H1 (cell line): ENCODE data around the gene DAPK1. TPM values are rescaled to one million over a fixed set of nuclear protein-coding genes. Genes with fewer than 3 reads are reported as not detected.

ENCODE experiments used
- CTCF ChIA-PET: fragments of 300-600 bp; sonication (Branson Sonifier 250); formaldehyde crosslinking; loops from one replicate; lab custom pipeline; 2021; ENCODE audit not compliant: partially characterized antibody; lab: Charles Lee
- POLR2A ChIA-PET: fragments of 300-600 bp; sonication (Branson Sonifier 250); formaldehyde crosslinking; loops from one replicate; lab custom pipeline; 2021; ENCODE audit warnings: inconsistent platforms; ENCODE audit not compliant: partially characterized antibody; lab: Charles Lee
- DNase-seq, 2 experiments: peaks; one replicate each; pipeline versions ENCODE4 v3.0.0 to v3.0.0-alpha.2; 2010 to 2022; ENCODE audit warnings: low spot score in 2 of 2, low read depth in 1 of 2, mixed read lengths in 1 of 2
- FAIRE-seq: peaks from 2 replicates; lab custom pipeline; 2011; peaks lifted over from hg19 to GRCh38; lab: Jason Lieb, UNC
- H2AFZ ChIP-seq: 2 replicates; pipeline ENCODE4 v1.8.1; 2012; ENCODE audit warnings: low read length, inconsistent platforms
- H2AK5ac ChIP-seq: 2 replicates; pipeline ENCODE4 v1.6.1; 2013; ENCODE audit warnings: low read depth, low read length
- H2BK120ac ChIP-seq: replicated peaks from 2 replicates; pipeline ENCODE3; 2013; ENCODE audit warnings: low read depth, low read length, inconsistent platforms
- H2BK12ac ChIP-seq: 2 replicates; pipeline ENCODE4 v1.6.1; 2013; ENCODE audit warnings: low read depth, low read length
- H2BK15ac ChIP-seq: 2 replicates; pipeline ENCODE4 v1.6.1; 2013; ENCODE audit warnings: low read length
- H2BK20ac ChIP-seq: 2 replicates; pipeline ENCODE4 v1.6.1; 2013; ENCODE audit warnings: low read length
- H2BK5ac ChIP-seq: 2 replicates; pipeline ENCODE4 v1.6.1; 2013; ENCODE audit warnings: low read depth, low read length
- H3K14ac ChIP-seq: 2 replicates; pipeline ENCODE4 v1.6.1; 2013; ENCODE audit warnings: inconsistent platforms; ENCODE audit not compliant: insufficient read length
- H3K18ac ChIP-seq: 2 replicates; pipeline ENCODE4 v1.6.1; 2013; ENCODE audit warnings: low read length; ENCODE audit errors: extremely low read depth
- H3K23ac ChIP-seq: 2 replicates; pipeline ENCODE4 v1.6.1; 2013; ENCODE audit warnings: inconsistent platforms; ENCODE audit not compliant: insufficient read length
- H3K23me2 ChIP-seq: 2 replicates; pipeline ENCODE4 v1.6.1; 2013; ENCODE audit warnings: low read depth, low read length
- H3K27ac ChIP-seq: 2 replicates; pipeline ENCODE4 v1.6.1; 2011; ENCODE audit warnings: low read depth, low read length, inconsistent platforms
- H3K27me3 ChIP-seq, 4 experiments: replicated peaks in 1 of 4; 1 replicate in 1 of 4; 2 replicates in 3 of 4; pipeline versions ENCODE4 v1.6.1 to v1.8.1; 2011 to 2013; ENCODE audit warnings: low read length in 3 of 4, mild to moderate bottlenecking in 3 of 4, inconsistent platforms in 2 of 4, mixed read lengths in 2 of 4, moderate library complexity in 1 of 4; ENCODE audit not compliant: control insufficient read depth in 3 of 4, insufficient read depth in 3 of 4; ENCODE audit errors: extremely low read depth in 1 of 4
- H3K36me3 ChIP-seq, 4 experiments: 2 replicates each; pipeline versions ENCODE4 v1.6.1 to v1.8.1; 2011 to 2013; ENCODE audit warnings: mild to moderate bottlenecking in 4 of 4, low read length in 3 of 4, moderate library complexity in 2 of 4, control low read depth in 1 of 4, inconsistent platforms in 1 of 4; ENCODE audit not compliant: insufficient read depth in 4 of 4, control insufficient read depth in 2 of 4
- H3K4ac ChIP-seq: replicated peaks from 2 replicates; pipeline ENCODE3; 2013; ENCODE audit warnings: low read length, low read depth, mixed read lengths, inconsistent platforms; ENCODE audit not compliant: insufficient read length
- H3K4me1 ChIP-seq, 4 experiments: replicated peaks in 1 of 4; 1 replicate in 1 of 4; 2 replicates in 3 of 4; pipeline versions ENCODE4 v1.6.1 to v1.8.1; 2011 to 2013; ENCODE audit warnings: low read length in 3 of 4, inconsistent platforms in 2 of 4, mixed read lengths in 1 of 4; ENCODE audit not compliant: insufficient read depth in 4 of 4, control insufficient read depth in 3 of 4
- H3K4me2 ChIP-seq, 2 experiments: 2 replicates each; pipeline versions ENCODE4 v1.6.1 to v1.8.1; 2011 to 2013; ENCODE audit warnings: low read depth in 2 of 2, low read length in 2 of 2, control low read depth in 1 of 2, inconsistent platforms in 1 of 2, mild to moderate bottlenecking in 1 of 2; ENCODE audit not compliant: insufficient read depth in 1 of 2
- H3K4me3 ChIP-seq, 4 experiments: fragments of 200-600, 300-600 bp in 1 of 4; sonication (generic), shearing (Covaris generic), sonication (Bioruptor Twin) in 1 of 4; 2 replicates each; pipeline versions ENCODE4 v1.5.1 to v1.8.1; 2011 to 2016; ENCODE audit warnings: low read length in 4 of 4, low read depth in 3 of 4, control low read depth in 2 of 4, inconsistent platforms in 2 of 4, mild to moderate bottlenecking in 2 of 4, mixed read lengths in 1 of 4, moderate library complexity in 1 of 4; ENCODE audit not compliant: insufficient read depth in 2 of 4; ENCODE audit errors: extremely low read depth in 1 of 4
- H3K56ac ChIP-seq: replicated peaks from 2 replicates; pipeline ENCODE3; 2013; ENCODE audit warnings: low read depth, mild to moderate bottlenecking, mixed read lengths, low read length, inconsistent platforms; ENCODE audit not compliant: insufficient read length
- H3K79me1 ChIP-seq: 2 replicates; pipeline ENCODE4 v1.6.1; 2013; ENCODE audit warnings: low read depth, low read length, control low read depth
- H3K79me2 ChIP-seq, 2 experiments: 2 replicates each; pipeline versions ENCODE4 v1.6.1 to v1.8.1; 2012 to 2013; ENCODE audit warnings: low read length in 2 of 2, mild to moderate bottlenecking in 2 of 2, inconsistent platforms in 1 of 2; ENCODE audit not compliant: insufficient read depth in 2 of 2, control insufficient read depth in 1 of 2
- H3K9ac ChIP-seq, 4 experiments: replicated peaks in 1 of 4; 1 replicate in 1 of 4; 2 replicates in 3 of 4; pipeline versions ENCODE4 v1.6.1 to v1.8.1; 2011 to 2013; ENCODE audit warnings: low read depth in 3 of 4, low read length in 3 of 4, control low read depth in 2 of 4, mild to moderate bottlenecking in 2 of 4, moderate library complexity in 2 of 4, inconsistent platforms in 1 of 4; ENCODE audit errors: extremely low read depth in 1 of 4
- H3K9me3 ChIP-seq, 2 experiments: 2 replicates each; pipeline versions ENCODE4 v1.6.1 to v1.8.1; 2012 to 2013; ENCODE audit warnings: mild to moderate bottlenecking in 2 of 2, moderate library complexity in 2 of 2, control low read depth in 1 of 2, inconsistent platforms in 1 of 2, low read depth in 1 of 2, low read length in 1 of 2, mixed read lengths in 1 of 2; ENCODE audit not compliant: insufficient read depth in 2 of 2
- H4K20me1 ChIP-seq, 2 experiments: replicated peaks in 1 of 2; 2 replicates each; pipeline versions ENCODE3 to v1.8.1; 2011 to 2013; ENCODE audit warnings: inconsistent platforms in 2 of 2, low read length in 2 of 2, mild to moderate bottlenecking in 1 of 2; ENCODE audit not compliant: insufficient read depth in 2 of 2, control insufficient read depth in 1 of 2
- H4K5ac ChIP-seq: 2 replicates; pipeline ENCODE4 v1.6.1; 2013; ENCODE audit warnings: low read length, low read depth, mixed read lengths, inconsistent platforms; ENCODE audit not compliant: insufficient read length
- H4K8ac ChIP-seq: 2 replicates; pipeline ENCODE4 v1.8.0; 2013; ENCODE audit warnings: mild to moderate bottlenecking, moderate library complexity, low read length, inconsistent platforms; ENCODE audit not compliant: insufficient read depth; ENCODE audit errors: extremely low read depth
- H4K91ac ChIP-seq: replicated peaks from 2 replicates; pipeline ENCODE3; 2013; ENCODE audit warnings: low read length, mixed read lengths, inconsistent platforms; ENCODE audit not compliant: insufficient read length
- HDAC6 ChIP-seq: IDR thresholded peaks from one replicate; pipeline ENCODE4 v1.7.1; 2012; ENCODE audit warnings: low read depth, mild to moderate bottlenecking, inconsistent platforms, low read length, moderate library complexity
- JUND ChIP-seq: IDR thresholded peaks from 2 replicates; pipeline ENCODE4 v1.6.1; 2011; ENCODE audit warnings: mild to moderate bottlenecking, improper control_type of control experiment, low read length
- KDM5A ChIP-seq: fragments of 200-600 bp; IDR thresholded peaks from 2 replicates; pipeline ENCODE4 v1.7.1; 2012; ENCODE audit warnings: mild to moderate bottlenecking, low read length, inconsistent platforms, mixed read lengths
- POLR2A ChIP-seq, 2 experiments: IDR thresholded peaks; 1 replicate in 1 of 2; 2 replicates in 1 of 2; pipeline ENCODE4 v1.6.1; 2011; ENCODE audit warnings: low read depth in 2 of 2, low read length in 2 of 2, mild to moderate bottlenecking in 2 of 2; ENCODE audit errors: control extremely low read depth in 1 of 2
- POLR2AphosphoS5 ChIP-seq: IDR thresholded peaks from 2 replicates; pipeline ENCODE4 v1.6.1; 2011; ENCODE audit warnings: low read depth, low read length
- RFX5 ChIP-seq: IDR thresholded peaks from 2 replicates; pipeline ENCODE4 v1.6.1; 2011; ENCODE audit warnings: low read depth, low read length, improper control_type of control experiment, borderline replicate concordance
- SIRT6 ChIP-seq: IDR thresholded peaks from one replicate; pipeline ENCODE4 v1.7.1; 2012; ENCODE audit warnings: low read length, inconsistent platforms
- SP1 ChIP-seq: IDR thresholded peaks from 2 replicates; pipeline ENCODE4 v1.6.1; 2011; ENCODE audit warnings: low read depth, low read length
- SP4 ChIP-seq: IDR thresholded peaks from 2 replicates; pipeline ENCODE4 v1.6.1; 2012; ENCODE audit warnings: low read length, inconsistent platforms
- SUZ12 ChIP-seq: fragments of 200-600 bp; sonication (generic); IDR thresholded peaks from 2 replicates; pipeline ENCODE4 v1.6.1; 2012; ENCODE audit warnings: mild to moderate bottlenecking, inconsistent platforms, low read length, moderate library complexity, mixed read lengths
- TAF1 ChIP-seq: IDR thresholded peaks from 2 replicates; pipeline ENCODE4 v1.6.1; 2011; ENCODE audit warnings: mild to moderate bottlenecking, low read depth, low read length
- TAF7 ChIP-seq: optimal IDR thresholded peaks from 2 replicates; pipeline ENCODE3; 2011; ENCODE audit warnings: low read depth, mild to moderate bottlenecking, inconsistent platforms, low read length, moderate library complexity, borderline replicate concordance
- TBP ChIP-seq: IDR thresholded peaks from 2 replicates; pipeline ENCODE4 v1.6.1; 2011; ENCODE audit warnings: low read depth, low read length, improper control_type of control experiment
- TEAD4 ChIP-seq: IDR thresholded peaks from 2 replicates; pipeline ENCODE4 v1.6.1; 2012; ENCODE audit warnings: low read depth, low read length, inconsistent platforms, mixed read lengths
- WGBS, 2 experiments: shearing (Covaris generic) in 1 of 2; methylation state at CpG; one replicate each; pipeline versions ENCODE4 v1.1.6 to v1.1.7; 2013 to 2015; ENCODE audit warnings: low lambda C conversion rate in 2 of 2, mixed read lengths in 2 of 2, inconsistent platforms in 1 of 2, low coverage in 1 of 2, missing lambda C conversion rate in 1 of 2; ENCODE audit not compliant: insufficient replicate concordance in 2 of 2, insufficient coverage in 1 of 2, insufficient read length in 1 of 2; ENCODE audit errors: extremely low coverage in 1 of 2, missing lambda C conversion rate in 1 of 2; 5-methylcytosine and 5-hydroxymethylcytosine counted together
- polyA plus RNA-seq, 7 experiments: library from polyadenylated mRNA; depleted of rRNA in 3 of 7; stranded (reverse) in 5 of 7; unstranded in 2 of 7; fragments of >200 nt in 5 of 7; fragments of 200-250 nt in 2 of 7; gene quantifications; 1 replicate in 5 of 7; 2 replicates in 1 of 7; 4 replicates in 1 of 7; pipeline versions ENCODE4 v1.2.1 to v1.2.3, GENCODE V29; 2011 to 2013; ENCODE audit warnings: missing spikeins in 2 of 7, mixed read lengths in 2 of 7
- total RNA-seq: library from RNA; stranded (reverse); fragmentation: NEBNext Ultra II Directional; extraction: Animal tissue kit (Norgen Biotek cat#: 25700); gene quantifications from 2 replicates; pipeline ENCODE4 v1.2.1, GENCODE V29; 2021
- TF ChIP-seq, protein P1 (sequence below): IDR thresholded peaks from 2 replicates; pipeline ENCODE4 v1.6.1; 2011; ENCODE audit warnings: low read depth, mild to moderate bottlenecking, low read length; ENCODE audit not compliant: insufficient read depth

The DAPK1 gene
- total and polyA plus RNA-seq, 2 of the 8 experiments (the other 6 are each of a cell fraction or from before 2014, with no cell fraction given): 62.4 to 131 TPM

DNA sequence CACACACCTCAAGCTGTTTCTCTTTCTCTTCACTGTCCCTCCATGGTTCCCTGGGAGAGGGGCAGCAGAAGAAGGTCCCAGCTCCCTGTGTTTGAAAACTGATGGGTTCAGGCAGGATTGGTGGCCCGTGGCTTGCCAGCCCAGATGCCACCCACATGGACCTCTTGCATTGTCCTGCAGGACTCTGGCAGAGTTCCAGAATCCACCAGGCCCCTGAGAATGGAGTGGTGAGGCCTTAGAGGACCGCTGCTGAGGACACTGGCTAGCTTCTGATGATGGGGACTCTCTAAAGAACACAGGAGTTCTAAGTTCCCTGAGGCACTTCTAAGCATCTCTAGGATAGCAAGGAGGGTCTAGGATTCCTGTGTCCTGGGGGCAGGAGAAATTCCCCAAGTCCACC is 253.1 kb downstream of the DAPK1 start:
- H3K36me3 ChIP-seq: no peaks in the 10 kb centered on the region
- no peak overlapping the region for H4K5ac ChIP-seq
- no peak overlapping the region for H3K14ac ChIP-seq
- H2BK5ac ChIP-seq: no peak overlapping the region
- FAIRE-seq: no peak
- H3K9me3 ChIP-seq: peaks cover 4 to 6% of the 10 kb centered on the region in 2 experiments; a peak in 2 of 4 replicates
- no peak overlapping the region for H3K4me2 ChIP-seq
- H2BK20ac ChIP-seq: no peak overlapping the region
- no peaks in the 10 kb centered on the region for H3K23me2 ChIP-seq
- H2AFZ ChIP-seq: no peak overlapping the region
- H3K79me1 ChIP-seq: no peaks in the 10 kb centered on the region
- 73% methylated on average over 1 of the region's 2 CpGs; no CpG with 5 or more reads in 1 of the 2 experiments for WGBS, 2 experiments
- H4K20me1 ChIP-seq: no peaks in the 10 kb centered on the region
- H3K56ac ChIP-seq: no peak overlapping the region
- no peak overlapping the region for H3K27ac ChIP-seq
- H3K4ac ChIP-seq: no peak overlapping the region
- H3K23ac ChIP-seq: no peak overlapping the region
- no peak overlapping the region for H2AK5ac ChIP-seq
- no peak for DNase-seq
- H4K8ac ChIP-seq: no peak overlapping the region
- H2BK12ac ChIP-seq: no peak overlapping the region
- H3K9ac ChIP-seq: no peak overlapping the region
- POLR2A ChIA-PET: interaction anchor here (1.1 kb wide), 1 partner anchor 11 kb away, joined by 3 read pairs; no protein-coding TSS in a partner anchor
- CTCF ChIA-PET: interaction anchor here (0.6 kb wide), 1 partner anchor 791 kb away, joined by 3 read pairs; no protein-coding TSS in a partner anchor
- H3K18ac ChIP-seq: no peak overlapping the region
- H3K4me3 ChIP-seq: no peak overlapping the region
- no peaks in the 10 kb centered on the region for H3K79me2 ChIP-seq
- no peak overlapping the region for H2BK15ac ChIP-seq
- no peak overlapping the region for H4K91ac ChIP-seq
- H3K27me3 ChIP-seq: no peaks in the 10 kb centered on the region; a peak in 1 of 7 replicates
- TF ChIP-seq TAF7 (no peak), TEAD4 (no peak), SP4 (no peak), POLR2AphosphoS5 (no peak), TBP (no peak), SP1 (no peak), KDM5A (no peak), JUND (no peak), RFX5 (no peak), POLR2A (IDR thresholded peaks at IDR 0.05; ENCODE audit: control extremely low read depth in 1 of 2, low read depth in 2 of 2, low read length in 2 of 2) (no peak), TAF1 (no peak), SUZ12 (no peak), SIRT6 (no peak), HDAC6 (no peak)
- TF ChIP-seq, protein P1, sequence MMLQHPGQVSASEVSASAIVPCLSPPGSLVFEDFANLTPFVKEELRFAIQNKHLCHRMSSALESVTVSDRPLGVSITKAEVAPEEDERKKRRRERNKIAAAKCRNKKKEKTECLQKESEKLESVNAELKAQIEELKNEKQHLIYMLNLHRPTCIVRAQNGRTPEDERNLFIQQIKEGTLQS: no peak
- peaks cover 2 to 8% (median 3%) of the 10 kb centered on the region in 4 experiments; a peak in 4 of 7 replicates for H3K4me1 ChIP-seq
- H2BK120ac ChIP-seq: no peak overlapping the region
